Sigmoid colon (tissue), 3 donors: ENCODE data around the gene CDCA7L.

ENCODE experiments used
- CTCF ChIP-seq, 4 experiments: fragments of 450-650 bp in 3 of 4; fragments of 200-600 bp in 1 of 4; IDR thresholded peaks; one replicate each; pipeline ENCODE4 v1.5.1; 2016 to 2019; ENCODE audit warnings: antibody characterized with exemption in 4 of 4, mild to moderate bottlenecking in 3 of 4, moderate library complexity in 2 of 4
- POLR2A ChIP-seq, 2 donors: fragments of 450-650 bp; IDR thresholded peaks; one replicate each; pipeline ENCODE4 v1.6.1; 2016; ENCODE audit warnings: antibody characterized with exemption in 2 of 2, mild to moderate bottlenecking in 2 of 2, moderate library complexity in 2 of 2

GRCh38 chr7:21942955-21943354 lies 2.7 kb downstream of the CDCA7L start:
- no peak for TF ChIP-seq CTCF (IDR thresholded peaks at IDR 0.05)
- no peak for TF ChIP-seq POLR2A (IDR thresholded peaks at IDR 0.05)
